Stomach (tissue), 4 donors: ENCODE data around the gene CDC27.

Source experiments
- EP300 ChIP-seq: sonication (generic); formaldehyde crosslinking; IDR thresholded peaks from one replicate; pipeline ENCODE4 v1.6.1; 2017; ENCODE audit warnings: antibody characterized with exemption
- POLR2A ChIP-seq, 4 donors: fragments of 450-650 bp; IDR thresholded peaks; one replicate each; pipeline ENCODE4 v1.6.1; 2016; ENCODE audit warnings: antibody characterized with exemption in 4 of 4, control low read depth in 2 of 4, mild to moderate bottlenecking in 1 of 4, moderate library complexity in 1 of 4
- TF ChIP-seq, protein P1 (sequence below), 7 experiments: fragments of 450-650 bp in 4 of 7; fragments of 200-600 bp in 3 of 7; sonication (generic) in 3 of 7; IDR thresholded peaks; one replicate each; pipeline ENCODE4 v1.5.1; 2016 to 2019; ENCODE audit warnings: antibody characterized with exemption in 7 of 7, control low read depth in 2 of 7, mild to moderate bottlenecking in 1 of 7

DNA sequence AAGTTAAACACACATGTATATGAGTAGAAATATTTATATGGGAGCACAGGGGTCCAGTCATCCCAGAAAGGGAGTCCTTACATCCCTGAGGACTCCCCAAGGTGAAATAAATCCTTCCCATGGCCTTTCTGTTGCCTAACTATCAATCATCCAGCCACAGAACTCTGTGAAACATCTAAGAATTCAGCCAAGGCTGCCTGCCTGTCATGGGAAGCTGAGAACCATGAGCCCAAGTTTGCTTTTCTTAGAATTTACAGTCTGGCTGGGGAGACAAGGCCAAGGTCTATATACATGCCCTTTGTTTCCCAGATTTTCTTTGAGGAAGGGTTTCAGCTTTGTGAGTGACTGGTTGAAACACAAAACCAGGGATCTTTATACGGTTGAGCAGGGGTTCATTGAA, 35.9 kb upstream of the CDC27 start:
- TF ChIP-seq, protein P1, sequence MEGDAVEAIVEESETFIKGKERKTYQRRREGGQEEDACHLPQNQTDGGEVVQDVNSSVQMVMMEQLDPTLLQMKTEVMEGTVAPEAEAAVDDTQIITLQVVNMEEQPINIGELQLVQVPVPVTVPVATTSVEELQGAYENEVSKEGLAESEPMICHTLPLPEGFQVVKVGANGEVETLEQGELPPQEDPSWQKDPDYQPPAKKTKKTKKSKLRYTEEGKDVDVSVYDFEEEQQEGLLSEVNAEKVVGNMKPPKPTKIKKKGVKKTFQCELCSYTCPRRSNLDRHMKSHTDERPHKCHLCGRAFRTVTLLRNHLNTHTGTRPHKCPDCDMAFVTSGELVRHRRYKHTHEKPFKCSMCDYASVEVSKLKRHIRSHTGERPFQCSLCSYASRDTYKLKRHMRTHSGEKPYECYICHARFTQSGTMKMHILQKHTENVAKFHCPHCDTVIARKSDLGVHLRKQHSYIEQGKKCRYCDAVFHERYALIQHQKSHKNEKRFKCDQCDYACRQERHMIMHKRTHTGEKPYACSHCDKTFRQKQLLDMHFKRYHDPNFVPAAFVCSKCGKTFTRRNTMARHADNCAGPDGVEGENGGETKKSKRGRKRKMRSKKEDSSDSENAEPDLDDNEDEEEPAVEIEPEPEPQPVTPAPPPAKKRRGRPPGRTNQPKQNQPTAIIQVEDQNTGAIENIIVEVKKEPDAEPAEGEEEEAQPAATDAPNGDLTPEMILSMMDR (IDR thresholded peaks at IDR 0.05): no peak
- TF ChIP-seq POLR2A (IDR thresholded peaks at IDR 0.05) (no peak), EP300 (no peak)
